HepG2 (cell line): ENCODE measurements around the gene FKBP10. TPM values are rescaled to one million over a fixed set of nuclear protein-coding genes. Genes with fewer than 3 reads are reported as not detected.
A peak's percentile ranks its signal among the peaks of the same experiment; 100 is the strongest.

Experiments used
- ARNT2 ChIP-seq: sonication (generic); formaldehyde crosslinking; IDR thresholded peaks from 2 replicates; pipeline ENCODE4 v1.8.0; 2022; ENCODE audit warnings: mild to moderate bottlenecking, low read depth, missing genetic modification reagents, moderate library complexity
- DR1 ChIP-seq: sonication (generic); formaldehyde crosslinking; IDR thresholded peaks from 2 replicates; pipeline ENCODE4 v1.8.0; 2021; ENCODE audit warnings: mild to moderate bottlenecking, missing genetic modification reagents, inconsistent platforms
- EEA1 ChIP-seq: sonication (generic); formaldehyde crosslinking; IDR thresholded peaks from 2 replicates; pipeline ENCODE4 v1.5.1; 2020; ENCODE audit warnings: mild to moderate bottlenecking, missing genetic modification reagents, borderline replicate concordance
- KMT2A ChIP-seq: sonication (generic); formaldehyde crosslinking; IDR thresholded peaks from 2 replicates; pipeline ENCODE4 v1.4.0; 2020; ENCODE audit warnings: missing genetic modification reagents
- MYPOP ChIP-seq: sonication (generic); formaldehyde crosslinking; IDR thresholded peaks from 2 replicates; pipeline ENCODE4 v1.8.1; 2023; ENCODE audit warnings: mild to moderate bottlenecking, moderate library complexity, missing genetic modification reagents
- NFRKB ChIP-seq: fragments of 450-650 bp; IDR thresholded peaks from 2 replicates; pipeline ENCODE4 v1.6.1; 2017
- POLR2A ChIP-seq, 2 experiments: IDR thresholded peaks; 2 replicates each; pipeline ENCODE4 v1.6.1; 2011; ENCODE audit warnings: low read depth in 2 of 2, low read length in 2 of 2, mild to moderate bottlenecking in 1 of 2, moderate library complexity in 1 of 2; ENCODE audit not compliant: insufficient read depth in 1 of 2
- RAD21 ChIP-seq: fragments of 450-650 bp; formaldehyde crosslinking; IDR thresholded peaks from 2 replicates; pipeline ENCODE4 v1.5.0; 2020; ENCODE audit warnings: mild to moderate bottlenecking
- RBFOX2 ChIP-seq: fragments of 200-400 bp; formaldehyde crosslinking; IDR thresholded peaks from 2 replicates; pipeline ENCODE4 v1.6.1; 2017; ENCODE audit warnings: low read depth, mild to moderate bottlenecking, low read length
- SNAI1 ChIP-seq: sonication (generic); formaldehyde crosslinking; IDR thresholded peaks from 2 replicates; pipeline ENCODE4 v1.5.0; 2020; ENCODE audit warnings: mild to moderate bottlenecking, missing genetic modification reagents, borderline replicate concordance
- SOX6 ChIP-seq, 2 experiments: fragments of 450-650 bp in 1 of 2; sonication (generic) in 1 of 2; formaldehyde crosslinking in 1 of 2; IDR thresholded peaks; 2 replicates each; pipeline versions ENCODE4 v1.4.0 to v1.6.1; 2017 to 2020; ENCODE audit warnings: antibody characterized with exemption in 1 of 2, mild to moderate bottlenecking in 1 of 2, missing genetic modification reagents in 1 of 2
- TMF1 ChIP-seq: sonication (generic); formaldehyde crosslinking; IDR thresholded peaks from 2 replicates; pipeline ENCODE4 v1.8.1; 2022; ENCODE audit warnings: low read depth, missing genetic modification reagents
- ZBTB20 ChIP-seq: sonication (generic); formaldehyde crosslinking; IDR thresholded peaks from 2 replicates; pipeline ENCODE4 v1.8.1; 2023; ENCODE audit warnings: missing genetic modification reagents, low read depth, mild to moderate bottlenecking, borderline replicate concordance
- ZFX ChIP-seq: sonication (generic); formaldehyde crosslinking; IDR thresholded peaks from 2 replicates; pipeline ENCODE4 v1.4.0; 2020; ENCODE audit warnings: mild to moderate bottlenecking, low read depth, missing genetic modification reagents, moderate library complexity
- ZHX1 ChIP-seq: sonication (generic); formaldehyde crosslinking; IDR thresholded peaks from 2 replicates; pipeline ENCODE4 v1.8.1; 2022; ENCODE audit warnings: low read depth, mild to moderate bottlenecking, missing genetic modification reagents
- ZNF160 ChIP-seq: sonication (generic); formaldehyde crosslinking; IDR thresholded peaks from 2 replicates; pipeline ENCODE4 v1.8.0; 2022; ENCODE audit warnings: mild to moderate bottlenecking, inconsistent platforms, missing genetic modification reagents
- ZNF468 ChIP-seq: sonication (generic); formaldehyde crosslinking; IDR thresholded peaks from 2 replicates; pipeline ENCODE4 v1.8.0; 2022; ENCODE audit warnings: mild to moderate bottlenecking, moderate library complexity, missing genetic modification reagents
- ZNF766 ChIP-seq: sonication (generic); formaldehyde crosslinking; IDR thresholded peaks from 2 replicates; pipeline ENCODE4 v1.5.0; 2020; ENCODE audit warnings: missing genetic modification reagents, borderline replicate concordance
- ZNF816 ChIP-seq: sonication (generic); formaldehyde crosslinking; IDR thresholded peaks from 2 replicates; pipeline ENCODE4 v1.8.0; 2022; ENCODE audit warnings: missing genetic modification reagents, mild to moderate bottlenecking, borderline replicate concordance
- ZNF878 ChIP-seq: sonication (generic); formaldehyde crosslinking; IDR thresholded peaks from 2 replicates; pipeline ENCODE4 v1.8.1; 2023; ENCODE audit warnings: mild to moderate bottlenecking, missing genetic modification reagents, moderate library complexity
- polyA plus RNA-seq, 8 experiments: library from polyadenylated mRNA; depleted of rRNA in 3 of 8; stranded (reverse) in 7 of 8; unstranded in 1 of 8; fragments of >200 nt; fragmentation: Illumina TruSeq in 4 of 8; extraction: Trizol in 4 of 8; gene quantifications; 2 replicates each; pipeline versions ENCODE4 v1.2.1 to v1.2.3, GENCODE V29; 2011 to 2016; ENCODE audit warnings: low read depth in 4 of 8, missing spikeins in 1 of 8, mixed read lengths in 1 of 8; ENCODE audit not compliant: insufficient read depth in 1 of 8
- total RNA-seq, 5 experiments: library from RNA; depleted of rRNA; stranded (reverse); fragments of >200 nt; fragmentation: Illumina TruSeq; extraction: Trizol; gene quantifications; 2 replicates each; pipeline ENCODE4 v1.2.3, GENCODE V29; 2016; ENCODE audit warnings: low read depth in 1 of 5
- TF ChIP-seq, protein P1 (sequence below): sonication (generic); formaldehyde crosslinking; IDR thresholded peaks from 2 replicates; pipeline ENCODE4 v1.5.1; 2020; ENCODE audit warnings: mild to moderate bottlenecking, missing genetic modification reagents, borderline replicate concordance
- TF ChIP-seq, protein P2 (sequence below): IDR thresholded peaks from 2 replicates; pipeline ENCODE4 v1.6.1; 2016; ENCODE audit warnings: missing biosample characterization, missing genetic modification reagents, low read depth

Gene FKBP10
- total and polyA plus RNA-seq, 2 of the 13 experiments (the other 11 are each of a cell fraction or from before 2014, with no cell fraction given) = 149 to 573 TPM

- TF ChIP-seq ZNF160 (CRISPR knock-in tag) (no peak), SNAI1 (CRISPR knock-in tag) (0 out of 2 replicates have a peak, but pooled peaks have one; percentile 71), ZNF766 (CRISPR knock-in tag) (no peak), ZNF878 (0 out of 2 replicates have a peak, but pooled peaks have one; percentile 38), DR1 (0 out of 2 replicates have a peak, but pooled peaks have one; percentile 39), EEA1 (0 out of 2 replicates have a peak, but pooled peaks have one; percentile 10), RBFOX2 (no peak; the same call in 1 of the 2 replicates), ARNT2 (CRISPR knock-in tag) (peak; percentile 3; the same call in 1 of the 2 replicates), NFRKB (no peak), ZNF468 (CRISPR knock-in tag) (no peak), ZFX (CRISPR knock-in tag) (no peak), KMT2A (CRISPR knock-in tag) (0 out of 2 replicates have a peak, but pooled peaks have one; percentile 11), ZBTB20 (no peak), ZHX1 (CRISPR knock-in tag) (0 out of 2 replicates have a peak, but pooled peaks have one; percentile 2), TMF1 (CRISPR knock-in tag) (0 out of 2 replicates have a peak, but pooled peaks have one; percentile 44), MYPOP (CRISPR knock-in tag) (peak; percentile 3; the same call in 1 of the 2 replicates), RAD21 (CRISPR knock-in tag) (no peak), ZNF816 (CRISPR knock-in tag) (0 out of 2 replicates have a peak, but pooled peaks have one; percentile 13), SOX6 (IDR thresholded peaks at IDR 0.05) (no peak), SOX6 (CRISPR knock-in tag; IDR thresholded peaks at IDR 0.05) (0 out of 2 replicates have a peak, but pooled peaks have one; percentile 7), POLR2A (IDR thresholded peaks at IDR 0.05; ENCODE audit: insufficient read depth in 1 of 2, low read depth in 2 of 2, low read length in 2 of 2) (peak in 1 of 2 experiments; percentile 1; a peak in 1 of 4 replicates)
- TF ChIP-seq, protein P1, sequence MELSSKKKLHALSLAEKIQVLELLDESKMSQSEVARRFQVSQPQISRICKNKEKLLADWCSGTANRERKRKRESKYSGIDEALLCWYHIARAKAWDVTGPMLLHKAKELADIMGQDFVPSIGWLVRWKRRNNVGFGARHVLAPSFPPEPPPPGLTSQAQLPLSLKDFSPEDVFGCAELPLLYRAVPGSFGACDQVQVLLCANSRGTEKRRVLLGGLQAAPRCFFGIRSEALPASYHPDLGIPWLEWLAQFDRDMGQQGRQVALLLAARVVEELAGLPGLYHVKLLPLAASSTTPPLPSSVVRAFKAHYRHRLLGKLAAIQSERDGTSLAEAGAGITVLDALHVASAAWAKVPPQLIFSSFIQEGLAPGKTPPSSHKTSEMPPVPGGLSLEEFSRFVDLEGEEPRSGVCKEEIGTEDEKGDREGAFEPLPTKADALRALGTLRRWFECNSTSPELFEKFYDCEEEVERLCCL (CRISPR knock-in tag) = 0 out of 2 replicates have a peak, but pooled peaks have one; percentile 14
- TF ChIP-seq, protein P2, sequence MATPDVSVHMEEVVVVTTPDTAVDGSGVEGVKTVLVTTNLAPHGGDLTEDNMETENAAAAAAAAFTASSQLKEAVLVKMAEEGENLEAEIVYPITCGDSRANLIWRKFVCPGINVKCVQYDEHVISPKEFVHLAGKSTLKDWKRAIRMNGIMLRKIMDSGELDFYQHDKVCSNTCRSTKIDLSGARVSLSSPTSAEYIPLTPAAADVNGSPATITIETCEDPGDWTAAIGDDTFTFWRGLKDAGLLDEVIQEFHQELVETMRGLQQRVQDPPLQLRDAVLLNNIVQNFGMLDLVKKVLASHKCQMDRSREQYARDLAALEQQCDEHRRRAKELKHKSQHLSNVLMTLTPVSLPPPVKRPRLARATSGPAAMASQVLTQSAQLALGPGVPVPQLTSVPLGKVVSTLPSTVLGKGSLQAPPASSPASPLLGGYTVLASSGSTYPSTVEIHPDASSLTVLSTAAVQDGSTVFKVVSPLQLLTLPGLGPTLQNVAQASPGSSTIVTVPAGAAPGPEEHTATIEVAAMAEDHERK (CRISPR knock-in tag) = no peak
Measured at GRCh38 chr17:41813152-41813680, 412 bp downstream of the FKBP10 start (continued).
